DMS153 treated with DMSO at 0.1 percent for 48 hours (cell line): ENCODE results near the gene SHROOM2.
A peak's percentile ranks its signal among the peaks of the same experiment; 100 is the strongest.

Experiments used
- DNase-seq: peaks from one replicate; lab custom pipeline; 2025; ENCODE audit not compliant: unreplicated experiment; lab: John Stamatoyannopoulos, UW

The SHROOM2 gene

GRCh38 chrX:9890681-9891091, 104.5 kb downstream of the SHROOM2 start:
- DNase-seq = no peak

DNA sequence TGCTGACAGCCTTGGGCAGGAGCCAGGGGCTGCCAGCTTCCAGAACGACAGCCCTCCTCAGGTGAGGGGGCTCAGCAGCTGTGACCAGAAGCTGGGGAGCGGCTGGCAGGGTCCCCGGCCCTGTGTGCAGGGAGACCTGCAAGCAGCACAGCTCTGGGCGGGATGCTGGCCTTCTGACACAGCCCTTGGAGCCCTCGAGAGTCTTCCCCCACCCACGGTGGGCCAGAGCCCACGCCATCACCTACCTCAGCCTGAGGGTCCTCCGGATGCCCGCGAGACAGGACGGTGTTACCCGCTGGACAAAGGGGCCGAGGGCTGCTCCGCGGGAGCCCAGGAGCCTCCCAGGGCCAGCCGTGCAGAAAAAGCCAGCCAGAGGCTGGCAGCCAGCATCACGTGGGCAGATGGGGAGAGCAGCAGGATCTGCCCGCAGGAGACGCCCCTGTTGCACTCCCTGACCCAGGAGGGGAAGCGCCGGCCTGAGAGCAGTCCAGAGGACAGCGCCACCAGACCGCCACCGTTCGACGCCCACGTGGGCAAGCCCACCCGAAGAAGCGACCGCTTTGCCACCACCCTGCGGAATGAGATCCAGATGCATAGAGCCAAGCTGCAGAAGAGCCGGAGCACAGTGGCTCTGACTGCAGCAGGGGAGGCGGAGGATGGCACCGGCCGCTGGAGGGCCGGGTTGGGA, 109.1 kb downstream of the SHROOM2 start:
- DNase-seq = no peak

GRCh38 chrX:9897761-9898161, 111.5 kb downstream of the SHROOM2 start:
- DNase-seq = no peak

- no peak for DNase-seq
Measured at GRCh38 chrX:9899640-9900111, 113.4 kb downstream of the SHROOM2 start.

DNA sequence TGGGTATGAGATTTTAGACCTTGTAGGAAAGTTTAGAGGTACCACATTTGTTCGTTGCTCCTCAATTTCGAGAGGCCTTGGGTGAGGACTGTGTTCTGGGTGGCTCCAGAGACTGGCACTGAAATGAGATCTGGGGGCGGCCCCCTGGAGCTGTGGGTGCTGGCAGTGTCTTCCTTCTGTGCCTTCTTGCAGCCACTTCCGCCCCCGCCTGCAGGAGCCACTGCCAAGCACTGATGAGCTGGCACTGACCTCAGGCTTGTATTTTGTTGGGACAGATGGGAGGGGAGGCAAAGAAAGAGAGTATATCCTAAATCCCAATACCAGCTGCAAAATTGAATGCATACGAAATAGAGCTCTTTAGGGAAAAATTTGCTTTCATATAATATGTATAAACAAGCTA, 116.4 kb downstream of the SHROOM2 start:
- no peak for DNase-seq

DNA sequence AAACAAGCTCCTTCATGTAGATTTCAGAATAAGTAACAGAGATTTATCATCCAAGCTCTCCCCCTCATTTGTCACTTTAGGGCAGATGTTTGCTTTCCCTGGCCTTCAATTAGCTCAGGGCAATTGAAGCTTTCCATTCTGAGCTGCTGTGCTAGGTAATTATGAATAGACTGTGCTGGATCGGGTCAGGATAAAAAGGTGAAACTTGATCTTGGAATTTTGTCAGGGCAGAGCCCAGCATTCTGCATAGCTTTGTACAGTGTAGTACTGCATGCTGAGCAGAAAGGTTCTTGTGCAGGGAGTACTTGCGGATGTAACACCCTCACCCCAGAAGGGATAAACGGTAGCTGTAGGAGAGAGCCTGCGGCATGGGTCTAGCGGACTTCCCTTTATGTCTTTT, 116.9 kb downstream of the SHROOM2 start:
- DNase-seq = no peak

GRCh38 chrX:9905288-9905687, 119.1 kb downstream of the SHROOM2 start:
- no peak for DNase-seq

- DNase-seq = no peak
Measured at GRCh38 chrX:9905721-9906120, 119.5 kb downstream of the SHROOM2 start.

DNA sequence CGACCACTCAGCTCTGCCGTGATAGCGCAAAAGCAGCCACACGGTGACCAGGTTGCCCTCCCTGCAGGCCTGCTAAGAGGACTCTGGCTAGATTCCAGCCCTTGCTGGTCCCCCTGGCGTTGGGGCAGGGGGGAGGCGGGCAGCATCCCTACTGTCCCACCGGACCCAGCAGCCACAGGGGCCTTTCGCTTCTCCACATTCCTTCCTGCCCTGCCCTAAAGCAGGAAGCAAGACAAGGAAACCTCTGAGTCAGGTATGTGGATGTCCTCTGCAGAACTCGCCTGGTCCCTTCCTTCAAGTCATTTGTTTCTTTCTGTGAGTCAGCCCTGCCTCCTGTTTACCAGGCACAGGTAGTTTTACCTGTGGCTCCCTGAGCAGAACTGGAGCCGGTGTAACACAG, 120.7 kb downstream of the SHROOM2 start:
- DNase-seq = no peak

DNA sequence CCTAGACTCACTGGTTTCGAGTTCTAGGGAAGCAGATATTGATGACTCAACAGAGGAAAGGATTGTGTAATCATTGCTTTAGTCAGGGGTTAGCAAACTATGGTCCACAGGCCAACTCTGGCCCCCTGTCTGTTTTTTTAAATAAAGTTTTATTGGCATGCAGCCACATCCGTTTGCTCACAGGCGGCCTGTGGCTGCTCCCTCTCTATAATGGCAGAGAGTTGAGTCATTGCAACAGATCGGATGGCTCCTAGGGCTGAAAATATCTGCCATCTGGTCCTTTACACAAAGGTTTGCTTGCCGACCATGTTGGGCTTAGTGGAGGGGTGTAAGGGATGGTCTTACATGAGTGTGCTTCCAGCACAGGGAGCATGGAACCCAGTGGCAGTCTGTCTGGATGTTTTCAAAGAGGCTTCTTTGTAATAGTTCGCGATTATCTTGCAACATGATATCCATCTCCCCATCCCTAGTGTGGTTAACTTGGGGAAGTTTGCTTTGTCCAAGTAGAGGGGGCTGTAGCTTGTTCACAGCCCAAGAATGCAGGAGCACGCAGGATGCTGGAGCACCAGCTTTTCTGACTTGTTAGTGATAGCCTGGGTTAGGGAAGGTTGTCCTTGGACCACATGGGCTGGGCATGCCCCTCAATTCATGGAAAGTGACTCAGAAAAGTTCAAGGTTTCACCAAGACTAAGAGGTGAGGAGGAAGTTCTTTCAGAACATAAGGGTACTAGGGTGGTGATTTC, 121.6 kb downstream of the SHROOM2 start:
- DNase-seq = no peak

DNA sequence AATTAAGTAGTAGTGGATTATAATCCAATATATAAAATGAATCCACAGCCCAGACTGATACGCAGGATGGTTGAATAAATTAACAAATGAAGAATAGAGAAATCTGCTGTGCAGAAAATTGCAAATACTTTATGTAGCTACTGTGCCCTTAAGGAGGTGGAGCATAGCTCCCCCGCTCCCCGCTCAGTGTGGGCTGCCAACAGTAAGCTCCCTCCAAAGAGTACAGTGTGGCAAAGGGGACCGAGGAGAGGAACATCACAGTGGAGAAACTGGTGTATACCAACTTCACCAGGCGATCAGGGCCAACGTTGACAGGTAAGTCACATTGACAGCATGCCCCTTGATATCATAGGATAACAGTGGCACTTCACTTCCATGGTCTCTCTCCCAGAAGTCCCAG, 123.0 kb downstream of the SHROOM2 start:
- no peak for DNase-seq

DNA sequence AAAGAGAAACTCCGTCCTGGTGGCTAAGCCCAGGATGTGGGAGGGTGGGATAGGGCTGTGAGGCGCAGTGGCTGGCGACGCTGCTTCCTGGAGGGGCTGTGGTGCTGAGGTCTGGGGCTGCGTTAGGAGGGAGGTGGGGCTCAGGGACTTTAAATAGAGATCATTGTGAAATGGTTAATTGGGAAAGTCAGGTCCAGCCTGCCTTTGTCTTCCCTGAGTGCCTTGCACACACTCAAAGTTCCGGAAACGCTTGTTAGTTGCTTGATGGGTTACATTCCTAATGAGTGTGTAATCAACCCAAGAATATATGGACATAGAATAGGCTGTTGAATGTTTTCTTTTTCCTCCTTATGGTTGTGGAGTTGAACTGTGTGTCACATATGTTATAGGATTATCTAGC, 125.3 kb downstream of the SHROOM2 start:
- DNase-seq = no peak

DNA sequence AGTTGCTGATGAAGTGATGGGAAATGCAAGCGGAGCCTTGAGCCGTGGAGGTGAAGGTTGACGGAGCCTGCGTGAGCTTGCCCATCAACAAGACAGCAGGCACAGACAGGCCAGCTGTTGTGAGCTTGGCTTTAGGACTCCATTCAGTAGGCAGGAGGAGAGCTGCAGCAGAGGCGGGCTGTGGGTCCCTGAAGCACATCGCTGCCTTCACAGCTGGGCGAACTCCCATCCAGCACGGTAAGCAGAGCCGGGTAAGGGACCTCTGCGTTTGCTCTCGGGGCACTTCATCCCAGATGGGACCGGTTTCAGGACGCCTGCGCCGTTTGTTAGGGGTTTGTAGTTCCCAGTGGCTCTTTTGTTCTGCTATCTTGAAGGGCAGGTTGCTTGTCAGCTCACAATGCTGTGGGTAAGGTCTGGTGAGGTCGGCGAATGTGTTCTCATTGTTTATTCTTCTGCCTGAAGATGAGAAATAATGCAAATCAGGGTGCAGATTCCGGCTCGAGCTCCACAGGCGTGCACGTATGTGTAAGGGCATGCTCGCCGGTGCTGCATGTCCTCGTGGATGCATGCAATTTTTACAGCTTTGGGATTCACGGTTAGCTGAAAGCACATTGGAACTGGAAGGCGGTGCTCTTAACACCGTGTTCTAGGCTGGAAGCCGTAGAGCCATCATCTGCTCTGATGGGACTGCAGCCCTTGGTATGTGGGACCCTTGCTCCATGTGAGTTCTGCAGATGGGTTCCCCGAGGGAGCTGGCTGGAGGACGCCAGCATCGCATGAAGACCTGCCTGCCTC, 126.3 kb downstream of the SHROOM2 start:
- peak; percentile 28 for DNase-seq

GRCh38 chrX:9913146-9913433, 126.9 kb downstream of the SHROOM2 start:
- DNase-seq = no peak

GRCh38 chrX:9917861-9918260, 131.6 kb downstream of the SHROOM2 start:
- DNase-seq = no peak

DNA sequence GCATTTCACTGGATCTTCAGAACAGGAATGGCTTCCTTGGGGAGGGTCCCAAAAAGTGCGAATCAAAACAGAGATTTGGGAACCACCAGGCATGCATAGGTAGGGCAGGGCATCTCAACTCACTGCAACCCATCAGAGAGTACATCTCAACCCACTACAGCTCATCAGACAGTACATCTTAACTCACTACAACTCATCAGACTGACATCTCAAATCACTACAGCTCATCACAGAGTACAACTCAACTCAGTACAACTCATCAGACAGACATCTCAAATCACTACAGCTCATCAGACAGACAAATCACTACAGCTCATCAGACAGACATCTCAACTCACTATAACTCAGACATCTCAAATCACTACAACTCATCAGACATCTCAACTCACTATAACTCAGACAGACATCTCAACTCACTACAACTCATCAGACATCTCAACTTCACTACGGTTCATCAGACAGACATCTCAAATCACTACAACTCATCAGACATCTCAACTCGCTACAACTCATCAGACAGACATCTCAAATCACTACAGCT, 133.5 kb downstream of the SHROOM2 start:
- DNase-seq = no peak

DNA sequence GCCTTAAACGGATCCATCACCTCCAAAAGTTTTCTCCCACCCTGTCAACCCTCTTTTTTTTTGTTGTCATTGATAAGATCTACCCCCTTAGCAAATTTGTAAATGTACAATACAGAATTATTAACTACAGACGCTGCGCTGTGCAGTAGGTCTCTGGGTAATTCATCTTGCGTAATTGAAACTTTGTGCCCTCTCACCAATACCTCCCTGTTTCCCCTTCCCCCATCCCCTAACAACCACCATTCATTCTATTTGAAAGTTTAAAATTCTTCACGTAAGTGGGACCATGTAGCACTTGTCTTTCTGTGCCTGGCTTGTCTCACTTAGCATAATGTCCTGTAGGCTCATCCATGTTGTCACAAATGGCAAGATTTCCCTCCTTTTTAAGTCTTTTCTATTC, 135.2 kb downstream of the SHROOM2 start:
- no peak for DNase-seq

GRCh38 chrX:9923357-9923756, 137.1 kb downstream of the SHROOM2 start:
- no peak for DNase-seq

DNA sequence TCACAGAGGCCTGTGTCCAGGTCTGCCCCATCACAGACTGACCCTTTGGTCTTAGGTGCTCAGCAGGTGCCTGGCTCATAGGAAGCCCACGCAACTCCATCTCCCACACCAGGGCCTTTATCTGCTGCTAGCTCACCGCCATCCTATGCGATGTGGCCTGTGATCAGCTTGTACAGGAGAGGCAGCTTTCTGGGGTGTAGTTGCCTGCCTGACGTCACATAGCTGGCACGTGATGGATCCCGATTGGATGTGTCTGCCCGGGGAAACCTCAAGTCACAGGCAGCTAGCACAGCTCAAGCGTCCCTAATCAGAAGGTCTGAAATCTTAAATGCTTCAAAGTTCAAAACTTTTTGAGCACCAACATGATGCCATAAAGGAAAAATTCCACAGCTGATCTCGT, 139.8 kb downstream of the SHROOM2 start:
- no peak for DNase-seq

DNA sequence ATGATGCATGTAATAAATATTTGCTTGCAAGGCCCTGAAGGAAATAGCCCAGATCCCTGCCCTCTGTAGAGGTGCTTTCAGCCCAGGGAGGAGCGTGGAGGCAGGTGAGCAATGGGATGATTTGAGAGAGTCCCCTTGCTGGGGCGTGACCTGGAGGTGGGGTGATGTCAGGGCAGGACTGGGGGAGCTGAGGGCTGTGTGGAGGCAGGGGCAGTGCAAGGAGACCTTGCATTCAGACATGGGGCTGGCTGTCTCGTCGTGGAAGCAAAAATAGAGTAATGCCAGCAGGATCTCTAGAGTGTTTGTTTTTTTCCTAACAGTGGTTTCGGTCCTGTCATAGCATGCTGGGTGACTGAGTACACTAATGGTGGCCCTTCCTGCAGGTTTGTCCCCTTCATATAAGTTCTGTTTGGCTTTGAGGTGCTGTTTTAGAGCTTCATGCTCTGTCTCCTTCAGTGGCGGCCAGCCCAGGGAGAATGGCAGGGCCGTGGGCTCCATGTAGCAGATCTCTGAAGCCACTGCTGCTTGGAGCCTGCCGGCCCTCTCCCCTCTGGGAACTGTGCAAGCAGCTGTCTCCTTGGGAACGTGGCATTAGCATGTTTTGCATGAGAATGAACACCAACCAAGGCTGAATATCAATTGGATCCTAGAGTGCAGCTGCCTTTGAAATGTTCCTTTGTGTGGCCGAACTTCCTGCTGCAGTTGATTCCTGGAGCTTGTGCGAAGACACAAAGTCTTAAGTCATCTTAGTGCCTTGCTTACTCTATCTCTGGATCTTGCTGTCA, 141.7 kb downstream of the SHROOM2 start:
- no peak for DNase-seq

- DNase-seq = no peak
Measured at GRCh38 chrX:9935436-9935835, 149.2 kb downstream of the SHROOM2 start.
